ENCODE data around the gene ULK3.
A peak's percentile ranks its signal among the peaks of the same experiment; 100 is the strongest.

DNA sequence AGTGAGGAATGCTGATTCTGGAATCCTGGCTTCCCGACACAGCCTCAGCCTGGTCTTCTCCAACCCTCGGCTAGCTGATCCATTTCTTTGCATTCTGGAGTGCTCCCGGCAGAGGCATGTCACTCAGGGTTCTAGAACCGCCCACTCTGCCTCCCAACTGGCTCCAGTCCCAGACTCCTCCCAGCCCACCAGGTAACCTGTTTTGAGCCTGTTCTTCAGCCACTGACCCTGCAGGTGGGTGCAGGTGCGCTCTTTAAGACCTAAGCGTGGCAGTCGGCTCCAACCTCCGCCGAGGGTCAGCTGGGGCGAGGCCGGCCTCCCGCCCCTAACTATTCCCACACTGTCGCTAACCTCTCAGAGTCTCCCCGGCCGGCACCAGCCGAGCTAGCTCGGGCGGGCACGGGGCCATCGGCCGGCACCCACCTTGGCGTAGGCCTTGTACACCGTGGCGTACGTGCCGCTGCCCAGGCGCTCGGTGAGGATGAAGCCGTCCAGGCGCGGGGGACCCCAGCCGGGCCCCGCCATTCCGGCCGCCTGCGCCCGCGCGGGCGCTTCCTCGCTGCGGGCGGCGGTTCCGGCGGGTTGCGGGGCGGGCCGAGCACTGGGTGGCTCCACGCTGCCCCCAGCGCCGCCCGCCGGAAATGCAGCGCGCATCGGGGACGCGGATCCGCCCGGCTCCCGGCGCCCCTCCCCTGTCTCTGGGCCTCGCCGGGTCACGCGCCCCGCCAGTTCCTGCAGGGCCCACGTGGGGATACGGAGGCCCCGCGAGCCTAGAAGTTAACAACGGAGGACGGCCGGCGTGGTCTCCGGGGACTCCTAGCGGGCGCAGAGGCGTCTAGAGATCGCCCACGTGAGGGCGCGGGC, at the start of gene ULK3:
- TF ChIP-seq, protein P1, sequence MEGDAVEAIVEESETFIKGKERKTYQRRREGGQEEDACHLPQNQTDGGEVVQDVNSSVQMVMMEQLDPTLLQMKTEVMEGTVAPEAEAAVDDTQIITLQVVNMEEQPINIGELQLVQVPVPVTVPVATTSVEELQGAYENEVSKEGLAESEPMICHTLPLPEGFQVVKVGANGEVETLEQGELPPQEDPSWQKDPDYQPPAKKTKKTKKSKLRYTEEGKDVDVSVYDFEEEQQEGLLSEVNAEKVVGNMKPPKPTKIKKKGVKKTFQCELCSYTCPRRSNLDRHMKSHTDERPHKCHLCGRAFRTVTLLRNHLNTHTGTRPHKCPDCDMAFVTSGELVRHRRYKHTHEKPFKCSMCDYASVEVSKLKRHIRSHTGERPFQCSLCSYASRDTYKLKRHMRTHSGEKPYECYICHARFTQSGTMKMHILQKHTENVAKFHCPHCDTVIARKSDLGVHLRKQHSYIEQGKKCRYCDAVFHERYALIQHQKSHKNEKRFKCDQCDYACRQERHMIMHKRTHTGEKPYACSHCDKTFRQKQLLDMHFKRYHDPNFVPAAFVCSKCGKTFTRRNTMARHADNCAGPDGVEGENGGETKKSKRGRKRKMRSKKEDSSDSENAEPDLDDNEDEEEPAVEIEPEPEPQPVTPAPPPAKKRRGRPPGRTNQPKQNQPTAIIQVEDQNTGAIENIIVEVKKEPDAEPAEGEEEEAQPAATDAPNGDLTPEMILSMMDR (IDR thresholded peaks at IDR 0.05; ENCODE audit: insufficient read depth, low read length): peak; percentile 12
- TF ChIP-seq, protein P2, sequence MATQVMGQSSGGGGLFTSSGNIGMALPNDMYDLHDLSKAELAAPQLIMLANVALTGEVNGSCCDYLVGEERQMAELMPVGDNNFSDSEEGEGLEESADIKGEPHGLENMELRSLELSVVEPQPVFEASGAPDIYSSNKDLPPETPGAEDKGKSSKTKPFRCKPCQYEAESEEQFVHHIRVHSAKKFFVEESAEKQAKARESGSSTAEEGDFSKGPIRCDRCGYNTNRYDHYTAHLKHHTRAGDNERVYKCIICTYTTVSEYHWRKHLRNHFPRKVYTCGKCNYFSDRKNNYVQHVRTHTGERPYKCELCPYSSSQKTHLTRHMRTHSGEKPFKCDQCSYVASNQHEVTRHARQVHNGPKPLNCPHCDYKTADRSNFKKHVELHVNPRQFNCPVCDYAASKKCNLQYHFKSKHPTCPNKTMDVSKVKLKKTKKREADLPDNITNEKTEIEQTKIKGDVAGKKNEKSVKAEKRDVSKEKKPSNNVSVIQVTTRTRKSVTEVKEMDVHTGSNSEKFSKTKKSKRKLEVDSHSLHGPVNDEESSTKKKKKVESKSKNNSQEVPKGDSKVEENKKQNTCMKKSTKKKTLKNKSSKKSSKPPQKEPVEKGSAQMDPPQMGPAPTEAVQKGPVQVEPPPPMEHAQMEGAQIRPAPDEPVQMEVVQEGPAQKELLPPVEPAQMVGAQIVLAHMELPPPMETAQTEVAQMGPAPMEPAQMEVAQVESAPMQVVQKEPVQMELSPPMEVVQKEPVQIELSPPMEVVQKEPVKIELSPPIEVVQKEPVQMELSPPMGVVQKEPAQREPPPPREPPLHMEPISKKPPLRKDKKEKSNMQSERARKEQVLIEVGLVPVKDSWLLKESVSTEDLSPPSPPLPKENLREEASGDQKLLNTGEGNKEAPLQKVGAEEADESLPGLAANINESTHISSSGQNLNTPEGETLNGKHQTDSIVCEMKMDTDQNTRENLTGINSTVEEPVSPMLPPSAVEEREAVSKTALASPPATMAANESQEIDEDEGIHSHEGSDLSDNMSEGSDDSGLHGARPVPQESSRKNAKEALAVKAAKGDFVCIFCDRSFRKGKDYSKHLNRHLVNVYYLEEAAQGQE (IDR thresholded peaks at IDR 0.05; ENCODE audit: insufficient replicate concordance, low read depth): no peak
- TF ChIP-seq POLR2AphosphoS5 (IDR thresholded peaks at IDR 0.05; ENCODE audit: low read depth): peak; percentile 76
